ENCODE data around the gene SLC27A3. TPM values are rescaled to one million over a fixed set of nuclear protein-coding genes. Genes with fewer than 3 reads are reported as not detected.

Gene SLC27A3
- total and polyA plus RNA-seq, 9 of the 15 experiments (the other 6 are each of a cell fraction or from before 2014, with no cell fraction given) = 0.57 to 5.2 (median 2.8) TPM

DNA sequence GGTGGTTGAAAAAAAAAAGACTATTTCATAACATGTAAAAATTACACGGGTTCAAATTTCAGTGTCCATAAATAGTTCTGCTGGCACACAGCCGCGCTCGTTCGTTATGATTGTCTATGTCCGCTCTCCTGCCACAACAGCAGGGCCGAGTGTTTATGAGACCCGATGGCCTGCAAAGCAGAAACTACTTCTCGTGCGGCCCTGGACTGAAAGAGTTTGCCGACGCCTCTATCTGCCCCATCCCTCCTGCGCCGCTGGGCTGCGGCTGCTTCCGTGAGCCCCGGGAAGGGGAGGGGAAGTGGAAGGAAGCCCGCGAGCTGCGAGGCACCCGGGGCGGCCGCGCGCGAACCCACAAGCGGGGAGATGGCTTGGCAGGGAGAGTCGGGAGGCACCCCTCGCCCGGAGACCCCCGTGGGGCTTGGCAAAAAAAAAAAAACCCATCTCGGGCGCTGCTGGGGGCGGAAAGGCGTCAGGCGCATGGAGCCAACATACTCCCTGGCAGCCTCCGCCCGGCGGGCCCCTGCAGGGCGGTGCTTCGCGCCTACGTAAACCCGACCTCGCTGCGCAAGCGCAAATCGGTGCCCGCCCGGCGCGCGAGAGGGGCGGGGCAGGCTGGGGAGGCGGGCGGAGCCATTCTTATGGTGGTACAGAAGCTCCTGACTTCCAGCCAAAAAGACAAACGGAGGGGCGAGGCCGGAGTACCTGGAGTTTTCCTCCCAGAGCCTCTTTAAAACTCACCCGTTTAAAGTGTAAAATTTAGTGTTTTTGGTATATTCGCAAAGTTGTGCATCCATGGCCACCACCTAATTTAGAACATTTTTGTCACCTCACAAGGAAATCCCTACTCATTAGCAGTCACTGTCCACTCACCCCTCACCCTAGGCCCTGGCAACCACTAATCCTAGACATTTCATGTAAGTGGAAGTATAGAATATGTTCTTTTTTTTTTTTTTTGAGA, 8.3 kb downstream of the SLC27A3 start (continued):
- TF ChIP-seq GMEB1 (CRISPR knock-in tag; IDR thresholded peaks at IDR 0.05) (0 out of 2 replicates have a peak, but pooled peaks have one; percentile 35), RBFOX2 (IDR thresholded peaks at IDR 0.05; ENCODE audit: low read depth, low read length) (peak; percentile 96), POLR2A (conservative IDR thresholded peaks at IDR 0.05) (peak; percentile 99), TAF7 (tag; IDR thresholded peaks at IDR 0.05) (peak; percentile 54; the same call in 1 of the 2 replicates), FIP1L1 (IDR thresholded peaks at IDR 0.05; ENCODE audit: low read depth, low read length, poor library complexity, severe bottlenecking) (peak; percentile 45), SNRNP70 (optimal IDR thresholded peaks at IDR 0.05; ENCODE audit: low read depth, low read length) (no peak), NFIX (CRISPR knock-in tag; IDR thresholded peaks at IDR 0.05; ENCODE audit: low read depth) (no peak), ELF4 (CRISPR knock-in tag; IDR thresholded peaks at IDR 0.05) (0 out of 2 replicates have a peak, but pooled peaks have one; percentile 15), ZNF639 (CRISPR knock-in tag; conservative IDR thresholded peaks at IDR 0.05 in 1 of 2, IDR thresholded peaks at IDR 0.05 in 1 of 2) (peak in 1 of 2 experiments; percentile 82; a peak in 2 of 4 replicates), ZFP91 (CRISPR knock-in tag; IDR thresholded peaks at IDR 0.05) (no peak), RBM14 (IDR thresholded peaks at IDR 0.05; ENCODE audit: borderline replicate concordance, insufficient read depth, low read depth, low read length) (no peak), CXXC5 (CRISPR knock-in tag; IDR thresholded peaks at IDR 0.05) (peak; percentile 92), ZNF175 (CRISPR knock-in tag; IDR thresholded peaks at IDR 0.05; ENCODE audit: low read depth) (peak; percentile 59; the same call in 1 of the 2 replicates), COPS2 (conservative IDR thresholded peaks at IDR 0.05) (no peak), ETV1 (tag; conservative IDR thresholded peaks at IDR 0.05; ENCODE audit: low read depth) (peak; percentile 72)
- TF ChIP-seq, protein P1, sequence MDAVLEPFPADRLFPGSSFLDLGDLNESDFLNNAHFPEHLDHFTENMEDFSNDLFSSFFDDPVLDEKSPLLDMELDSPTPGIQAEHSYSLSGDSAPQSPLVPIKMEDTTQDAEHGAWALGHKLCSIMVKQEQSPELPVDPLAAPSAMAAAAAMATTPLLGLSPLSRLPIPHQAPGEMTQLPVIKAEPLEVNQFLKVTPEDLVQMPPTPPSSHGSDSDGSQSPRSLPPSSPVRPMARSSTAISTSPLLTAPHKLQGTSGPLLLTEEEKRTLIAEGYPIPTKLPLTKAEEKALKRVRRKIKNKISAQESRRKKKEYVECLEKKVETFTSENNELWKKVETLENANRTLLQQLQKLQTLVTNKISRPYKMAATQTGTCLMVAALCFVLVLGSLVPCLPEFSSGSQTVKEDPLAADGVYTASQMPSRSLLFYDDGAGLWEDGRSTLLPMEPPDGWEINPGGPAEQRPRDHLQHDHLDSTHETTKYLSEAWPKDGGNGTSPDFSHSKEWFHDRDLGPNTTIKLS (IDR thresholded peaks at IDR 0.05; ENCODE audit: borderline replicate concordance, low read depth) = peak; percentile 56; the same call in 1 of the 2 replicates
- TF ChIP-seq, protein P2, sequence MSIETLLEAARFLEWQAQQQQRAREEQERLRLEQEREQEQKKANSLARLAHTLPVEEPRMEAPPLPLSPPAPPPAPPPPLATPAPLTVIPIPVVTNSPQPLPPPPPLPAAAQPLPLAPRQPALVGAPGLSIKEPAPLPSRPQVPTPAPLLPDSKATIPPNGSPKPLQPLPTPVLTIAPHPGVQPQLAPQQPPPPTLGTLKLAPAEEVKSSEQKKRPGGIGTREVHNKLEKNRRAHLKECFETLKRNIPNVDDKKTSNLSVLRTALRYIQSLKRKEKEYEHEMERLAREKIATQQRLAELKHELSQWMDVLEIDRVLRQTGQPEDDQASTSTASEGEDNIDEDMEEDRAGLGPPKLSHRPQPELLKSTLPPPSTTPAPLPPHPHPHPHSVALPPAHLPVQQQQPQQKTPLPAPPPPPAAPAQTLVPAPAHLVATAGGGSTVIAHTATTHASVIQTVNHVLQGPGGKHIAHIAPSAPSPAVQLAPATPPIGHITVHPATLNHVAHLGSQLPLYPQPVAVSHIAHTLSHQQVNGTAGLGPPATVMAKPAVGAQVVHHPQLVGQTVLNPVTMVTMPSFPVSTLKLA (conservative IDR thresholded peaks at IDR 0.05) = peak; percentile 53 to 78; a peak in 3 of 4 replicates

Data from K562 (cell line).